Neuronal stem cell (in vitro differentiated cells): Measurements from ENCODE around the gene DUSP18. TPM values are rescaled to one million over a fixed set of nuclear protein-coding genes. Genes with fewer than 3 reads are reported as not detected.
"Not testable (repeated sequence)": the region's sequence is repeated elsewhere in the genome, so short reads cannot be mapped to it uniquely, and the experiment has no call there.

ENCODE experiments used
- DNase-seq: peaks from one replicate; pipeline ENCODE4 v3.0.0-alpha.2; 2013; ENCODE audit warnings: low spot score
- H2AFZ ChIP-seq: one replicate; pipeline ENCODE4 v1.6.1; 2013; ENCODE audit warnings: mild to moderate bottlenecking, low read length, inconsistent platforms
- H2AK5ac ChIP-seq: 2 replicates; pipeline ENCODE4 v1.6.1; 2013; ENCODE audit warnings: low read depth, mild to moderate bottlenecking, inconsistent platforms, low read length, moderate library complexity, mixed read lengths
- H2BK120ac ChIP-seq: 2 replicates; pipeline ENCODE4 v1.6.1; 2013; ENCODE audit warnings: low read depth, mild to moderate bottlenecking, inconsistent platforms, low read length, moderate library complexity, mixed read lengths
- H2BK12ac ChIP-seq: one replicate; pipeline ENCODE4 v1.6.1; 2013; ENCODE audit warnings: low read length, inconsistent platforms
- H2BK15ac ChIP-seq: 2 replicates; pipeline ENCODE4 v1.6.1; 2013; ENCODE audit warnings: mild to moderate bottlenecking, low read length, inconsistent platforms, mixed read lengths
- H2BK5ac ChIP-seq: one replicate; pipeline ENCODE4 v1.6.1; 2013; ENCODE audit warnings: inconsistent platforms, mild to moderate bottlenecking, low read length, moderate library complexity
- H3K14ac ChIP-seq: one replicate; pipeline ENCODE4 v1.6.1; 2013; ENCODE audit warnings: low read length, inconsistent platforms
- H3K18ac ChIP-seq: 2 replicates; pipeline ENCODE4 v1.6.1; 2013; ENCODE audit warnings: low read length, inconsistent platforms
- H3K23ac ChIP-seq: 2 replicates; pipeline ENCODE4 v1.6.1; 2013; ENCODE audit warnings: low read depth, mild to moderate bottlenecking, mixed read lengths, low read length, inconsistent platforms; ENCODE audit not compliant: poor library complexity
- H3K27ac ChIP-seq: replicated peaks from 3 replicates; pipeline ENCODE4 v1.5.1; 2013; ENCODE audit warnings: low read length, inconsistent platforms
- H3K27me3 ChIP-seq, 3 experiments: 2 replicates each; pipeline ENCODE4 v1.6.1; 2013; ENCODE audit warnings: low read length in 3 of 3, mild to moderate bottlenecking in 2 of 3, inconsistent platforms in 1 of 3, low read depth in 1 of 3, mixed read lengths in 1 of 3, moderate library complexity in 1 of 3; ENCODE audit not compliant: control insufficient read depth in 3 of 3, insufficient read depth in 3 of 3
- H3K36me3 ChIP-seq, 2 donors: replicated peaks in 1 of 2; 2 replicates each; pipeline ENCODE4 v1.6.1; 2013; ENCODE audit warnings: low read length in 2 of 2; ENCODE audit not compliant: control insufficient read depth in 2 of 2, insufficient read depth in 2 of 2
- H3K4ac ChIP-seq: 2 replicates; pipeline ENCODE4 v1.6.1; 2013; ENCODE audit warnings: inconsistent platforms, mild to moderate bottlenecking, low read length, moderate library complexity
- H3K4me1 ChIP-seq, 2 donors: 1 replicate in 1 of 2; 2 replicates in 1 of 2; pipeline ENCODE4 v1.6.1; 2013; ENCODE audit warnings: low read length in 2 of 2, low read depth in 1 of 2; ENCODE audit not compliant: control insufficient read depth in 2 of 2, insufficient read depth in 1 of 2
- H3K4me2 ChIP-seq: one replicate; pipeline ENCODE4 v1.6.1; 2013; ENCODE audit warnings: mild to moderate bottlenecking, low read length, inconsistent platforms; ENCODE audit not compliant: insufficient read depth, poor library complexity, severe bottlenecking
- H3K4me3 ChIP-seq, 2 donors: 2 replicates each; pipeline ENCODE4 v1.5.1; 2013; ENCODE audit warnings: low read length in 2 of 2, mild to moderate bottlenecking in 2 of 2, inconsistent platforms in 1 of 2, moderate library complexity in 1 of 2
- H3K79me1 ChIP-seq: one replicate; pipeline ENCODE4 v1.6.1; 2013; ENCODE audit warnings: low read depth, mild to moderate bottlenecking, inconsistent platforms, low read length, moderate library complexity
- H3K9ac ChIP-seq: one replicate; pipeline ENCODE4 v1.6.1; 2013; ENCODE audit warnings: mild to moderate bottlenecking, low read depth, low read length, inconsistent platforms; ENCODE audit not compliant: poor library complexity
- H3K9me3 ChIP-seq, 2 donors: replicated peaks in 1 of 2; 2 replicates each; pipeline versions ENCODE3 to v1.6.1; 2013; ENCODE audit warnings: low read length in 2 of 2, mild to moderate bottlenecking in 2 of 2, inconsistent platforms in 1 of 2, low read depth in 1 of 2, mixed read lengths in 1 of 2, moderate library complexity in 1 of 2; ENCODE audit not compliant: control insufficient read depth in 2 of 2, insufficient read depth in 1 of 2
- H4K8ac ChIP-seq: one replicate; pipeline ENCODE4 v1.6.1; 2013; ENCODE audit warnings: low read depth, mild to moderate bottlenecking, inconsistent platforms, low read length, moderate library complexity
- H4K91ac ChIP-seq: one replicate; pipeline ENCODE4 v1.6.1; 2013; ENCODE audit warnings: low read length, low read depth, mild to moderate bottlenecking, inconsistent platforms; ENCODE audit not compliant: poor library complexity
- WGBS, 2 donors: extraction: QIAGEN DNeasy Blood & Tissue Kit; methylation state at CpG; one replicate each; pipeline ENCODE4 v1.1.7; 2013; ENCODE audit warnings: missing lambda C conversion rate in 2 of 2, mixed read lengths in 1 of 2; ENCODE audit not compliant: insufficient read length in 2 of 2, insufficient replicate concordance in 1 of 2; ENCODE audit errors: extremely low coverage in 2 of 2; 5-methylcytosine and 5-hydroxymethylcytosine counted together
- polyA plus RNA-seq, 2 experiments: library from polyadenylated mRNA; stranded (reverse); fragments of 200-250 nt; gene quantifications; one replicate each; pipeline ENCODE4 v1.2.3, GENCODE V29; 2013

The DUSP18 gene
- 4.9 TPM for polyA plus RNA-seq (2013, experiment 1 of 2)
- 4.9 TPM for polyA plus RNA-seq (2013, experiment 2 of 2)

- Histone ChIP-seq H3K79me1 (no peaks in the 10 kb centered on the region), H3K9ac (peak within 1 kb of the TSS; percentile 86), H3K27me3 (peaks cover 0 to 38% (median 8%) of the 10 kb centered on the region in 3 experiments), H2BK12ac (peak within 1 kb of the TSS; percentile 63), H3K4ac (no peak within 1 kb of the TSS), H3K4me1 (peaks cover 6 to 13% of the 10 kb centered on the region in 2 donors), H4K91ac (no peak within 1 kb of the TSS), H3K27ac (peak within 1 kb of the TSS; percentile 67), H2AK5ac (peak within 1 kb of the TSS; percentile 71), H3K18ac (peak within 1 kb of the TSS; percentile 98), H3K36me3 (no peaks in the 10 kb centered on the region), H3K4me2 (peak within 1 kb of the TSS; percentile 92), H3K4me3 (peak within 1 kb of the TSS; percentile 77 to 91), H3K9me3 (no peaks in the 10 kb centered on the region), H2BK120ac (no peak within 1 kb of the TSS), H3K14ac (peak within 1 kb of the TSS; percentile 98), H3K23ac (peak within 1 kb of the TSS; percentile 67), H2AFZ (peak within 1 kb of the TSS; percentile 100), H2BK15ac (peak within 1 kb of the TSS; percentile 55), H2BK5ac (no peak within 1 kb of the TSS), H4K8ac (peak within 1 kb of the TSS; percentile 93)
- DNase-seq, result peak; percentile 97
- no CpG with 5 or more reads among the region's 77 CpGs for WGBS, 2 donors
Observed at GRCh38 chr22:30667494-30668385, at the start of gene DUSP18. TSS of gene DUSP18 (minus strand) at chr22:30667875. CDS start at chr22:30664003, 3,872 bp downstream.

GRCh38 chr22:30714062-30714461, 46.4 kb upstream of the DUSP18 start:
- Histone ChIP-seq H3K4ac (no peak overlapping the region), H3K4me1 (peaks cover 0 to 1% of the 10 kb centered on the region in 2 donors), H2AK5ac (no peak overlapping the region), H3K36me3 (no peaks in the 10 kb centered on the region), H3K23ac (no peak overlapping the region), H3K27ac (no peak overlapping the region), H3K4me2 (no peak overlapping the region), H2BK15ac (no peak overlapping the region), H2BK12ac (no peak overlapping the region), H4K8ac (no peak overlapping the region), H3K4me3 (no peak overlapping the region), H3K9me3 (no peaks in the 10 kb centered on the region), H3K14ac (no peak overlapping the region), H3K9ac (no peak overlapping the region), H2BK120ac (no peak overlapping the region), H3K79me1 (no peaks in the 10 kb centered on the region), H2AFZ (no peak overlapping the region), H2BK5ac (no peak overlapping the region), H3K27me3 (peaks cover 0 to 6% (median 0%) of the 10 kb centered on the region in 3 experiments), H4K91ac (no peak overlapping the region), H3K18ac (no peak overlapping the region)
- no CpG with 5 or more reads among the region's 2 CpGs for WGBS, 2 donors
- no peak for DNase-seq

- no peak overlapping the region for H2BK12ac ChIP-seq
- no peak overlapping the region for H3K4me2 ChIP-seq
- H2BK5ac ChIP-seq, result no peak overlapping the region
- no peaks in the 10 kb centered on the region for H3K27me3 ChIP-seq
- H3K14ac ChIP-seq, result no peak overlapping the region
- no peak overlapping the region for H2AK5ac ChIP-seq
- no peaks in the 10 kb centered on the region for H3K36me3 ChIP-seq
- no peak for DNase-seq
- H2BK120ac ChIP-seq, result no peak overlapping the region
- no peak overlapping the region for H4K8ac ChIP-seq
- no peak overlapping the region for H3K4ac ChIP-seq
- no peaks in the 10 kb centered on the region for H3K9me3 ChIP-seq
- H3K18ac ChIP-seq, result no peak overlapping the region
- H3K4me3 ChIP-seq, result no peak overlapping the region
- WGBS, 2 donors, result no CpG with 5 or more reads among the region's 1 CpG
- H3K79me1 ChIP-seq, result no peaks in the 10 kb centered on the region
- no peak overlapping the region for H2BK15ac ChIP-seq
- no peak overlapping the region for H3K9ac ChIP-seq
- H3K4me1 ChIP-seq, result no peaks in the 10 kb centered on the region
- no peak overlapping the region for H3K23ac ChIP-seq
- H4K91ac ChIP-seq, result no peak overlapping the region
- H3K27ac ChIP-seq, result no peak overlapping the region
- H2AFZ ChIP-seq, result no peak overlapping the region
Observed at GRCh38 chr22:30712094-30712493, 44.4 kb upstream of the DUSP18 start.

- not testable (repeated sequence) for H2BK5ac ChIP-seq, H3K23ac ChIP-seq, H3K4ac ChIP-seq, H3K9me3 ChIP-seq, H3K27ac ChIP-seq, H2AK5ac ChIP-seq, H2AFZ ChIP-seq, H3K9ac ChIP-seq, H2BK15ac ChIP-seq, H4K8ac ChIP-seq, H3K4me3 ChIP-seq, H3K4me2 ChIP-seq, H3K18ac ChIP-seq, DNase-seq, H3K4me1 ChIP-seq, H3K79me1 ChIP-seq, H3K14ac ChIP-seq, H3K27me3 ChIP-seq, H2BK12ac ChIP-seq, H3K36me3 ChIP-seq, H2BK120ac ChIP-seq, H4K91ac ChIP-seq
- WGBS, 2 donors, result no CpG with 5 or more reads among the region's 6 CpGs
Observed at GRCh38 chr22:30709980-30710379, 42.3 kb upstream of the DUSP18 start.
